GM12873 (cell line): Measurements from ENCODE around the gene MICAL1.

Experiments
- TF ChIP-seq, protein P1 (sequence below): IDR thresholded peaks from 2 replicates; pipeline ENCODE4 v1.5.1; 2012; ENCODE audit warnings: low read depth, mild to moderate bottlenecking, moderate library complexity, low read length, control low read depth; ENCODE audit not compliant: insufficient read depth; ENCODE audit errors: missing control alignments

MICAL1 gene

GRCh38 chr6:109466212-109466923, 10.8 kb upstream of the MICAL1 start:
- TF ChIP-seq, protein P1, sequence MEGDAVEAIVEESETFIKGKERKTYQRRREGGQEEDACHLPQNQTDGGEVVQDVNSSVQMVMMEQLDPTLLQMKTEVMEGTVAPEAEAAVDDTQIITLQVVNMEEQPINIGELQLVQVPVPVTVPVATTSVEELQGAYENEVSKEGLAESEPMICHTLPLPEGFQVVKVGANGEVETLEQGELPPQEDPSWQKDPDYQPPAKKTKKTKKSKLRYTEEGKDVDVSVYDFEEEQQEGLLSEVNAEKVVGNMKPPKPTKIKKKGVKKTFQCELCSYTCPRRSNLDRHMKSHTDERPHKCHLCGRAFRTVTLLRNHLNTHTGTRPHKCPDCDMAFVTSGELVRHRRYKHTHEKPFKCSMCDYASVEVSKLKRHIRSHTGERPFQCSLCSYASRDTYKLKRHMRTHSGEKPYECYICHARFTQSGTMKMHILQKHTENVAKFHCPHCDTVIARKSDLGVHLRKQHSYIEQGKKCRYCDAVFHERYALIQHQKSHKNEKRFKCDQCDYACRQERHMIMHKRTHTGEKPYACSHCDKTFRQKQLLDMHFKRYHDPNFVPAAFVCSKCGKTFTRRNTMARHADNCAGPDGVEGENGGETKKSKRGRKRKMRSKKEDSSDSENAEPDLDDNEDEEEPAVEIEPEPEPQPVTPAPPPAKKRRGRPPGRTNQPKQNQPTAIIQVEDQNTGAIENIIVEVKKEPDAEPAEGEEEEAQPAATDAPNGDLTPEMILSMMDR: no peak

GRCh38 chr6:109465772-109466171, 10.2 kb upstream of the MICAL1 start:
- TF ChIP-seq, protein P1: no peak

DNA sequence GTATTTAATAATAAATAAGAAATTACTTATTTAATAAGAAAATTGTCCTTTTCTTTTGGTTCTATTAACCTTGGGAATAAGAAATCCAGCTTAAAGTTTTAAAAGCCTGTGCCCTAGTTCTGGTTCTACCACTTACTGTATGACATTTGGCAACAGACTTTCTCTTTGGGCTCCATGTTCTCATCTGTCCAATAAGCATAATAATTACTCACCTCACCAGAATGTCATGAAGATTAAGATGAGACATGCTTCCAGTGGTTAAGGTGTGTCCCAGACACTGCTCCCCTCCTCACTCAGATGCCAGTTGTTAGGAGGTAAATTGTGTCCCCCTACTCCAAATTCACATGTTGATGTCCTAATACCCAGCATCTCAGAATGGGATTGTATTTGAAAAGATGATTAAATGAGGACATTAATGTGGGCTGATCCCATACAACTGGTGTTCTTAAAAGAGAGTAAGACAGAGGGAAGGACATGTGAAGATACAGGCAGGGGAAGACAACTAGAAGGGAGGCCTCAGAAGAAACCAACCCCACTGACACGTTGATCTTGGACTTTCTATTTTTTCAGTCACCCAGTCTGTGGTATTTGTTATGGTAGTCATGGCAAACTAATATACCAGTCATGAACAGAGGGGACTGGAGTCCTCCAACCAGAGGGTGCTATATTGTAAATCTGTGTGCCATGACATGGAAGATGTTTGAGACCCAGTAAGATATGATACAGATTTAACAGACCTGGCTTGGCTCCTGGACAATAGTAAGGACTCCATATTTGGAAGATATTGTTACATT, 6.4 kb upstream of the MICAL1 start:
- TF ChIP-seq, protein P1: no peak

GRCh38 chr6:109460161-109460829, 4.7 kb upstream of the MICAL1 start:
- TF ChIP-seq, protein P1: no peak

DNA sequence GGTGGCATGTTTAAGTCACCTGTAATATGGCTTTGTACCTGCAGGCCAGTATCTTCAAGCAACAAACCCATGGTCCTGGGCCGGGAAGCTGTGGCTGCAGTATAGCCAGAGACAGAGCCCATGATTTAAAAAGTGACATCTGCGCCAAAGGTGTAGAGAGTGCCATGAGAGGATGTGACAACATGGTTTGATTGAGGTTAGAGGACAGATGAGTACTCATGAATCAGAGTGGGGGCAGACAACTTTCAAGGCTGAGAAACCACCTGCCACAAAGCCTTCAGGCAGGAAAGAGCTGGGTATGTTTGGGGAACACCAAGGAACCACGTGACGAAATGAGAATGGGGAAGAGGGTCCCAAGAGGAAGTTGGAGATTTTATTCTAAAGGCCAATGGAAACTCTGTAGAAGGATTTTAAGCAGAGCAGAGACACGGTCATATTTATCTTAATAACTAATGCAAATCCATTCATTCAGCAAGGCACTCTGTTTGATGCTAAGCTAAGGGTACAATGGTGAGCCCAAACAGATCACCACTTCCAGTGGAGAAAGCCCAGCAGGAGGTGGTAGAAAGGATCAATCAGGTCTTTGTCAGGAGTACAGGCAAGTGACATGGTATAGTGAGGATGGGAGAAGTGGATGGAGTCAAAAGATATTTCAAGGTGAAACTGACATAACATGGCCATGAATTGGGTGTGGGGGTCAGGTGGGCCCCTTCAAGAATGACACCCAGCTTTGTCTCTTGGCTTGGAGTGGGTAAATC, 3.4 kb upstream of the MICAL1 start:
- TF ChIP-seq, protein P1: no peak

DNA sequence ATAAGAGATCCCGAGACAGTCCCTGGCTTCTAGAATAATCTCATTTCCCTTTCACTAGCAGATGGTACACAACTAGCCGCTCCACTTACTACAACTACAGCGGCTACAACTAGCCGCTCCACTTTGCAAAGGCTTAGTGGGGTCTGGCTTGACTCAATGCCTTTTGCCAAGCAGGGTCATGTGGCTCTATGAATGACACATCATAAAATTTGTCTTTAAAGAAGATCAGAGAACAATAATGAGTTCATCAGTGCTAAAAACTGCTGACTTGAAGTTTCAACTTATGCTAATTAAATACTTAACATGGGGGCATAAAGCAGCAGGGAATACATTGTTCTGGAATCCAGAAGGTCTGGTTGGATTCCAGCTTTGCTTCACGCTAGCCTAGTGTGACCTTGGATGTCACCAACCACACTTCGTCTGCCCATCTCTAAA, 2.0 kb upstream of the MICAL1 start:
- TF ChIP-seq, protein P1: no peak
